Measurements from ENCODE around the gene VWA8.

- no peak for TF ChIP-seq CTCF (optimal IDR thresholded peaks at IDR 0.05 in 1 of 3, IDR thresholded peaks at IDR 0.05 in 1 of 3, conservative IDR thresholded peaks at IDR 0.05 in 1 of 3; ENCODE audit: extremely low read depth in 1 of 3, insufficient read depth in 2 of 3, low read length in 3 of 3)
- TF ChIP-seq EZH2 (IDR thresholded peaks at IDR 0.05; ENCODE audit: low read length): no peak
Observed at GRCh38 chr13:41813426-41813825, 147.5 kb downstream of the VWA8 start.
